RPMI7951 (cell line): ENCODE data around the gene IQSEC1. TPM values are rescaled to one million over a fixed set of nuclear protein-coding genes. Genes with fewer than 3 reads are reported as not detected.

Experiments
- DNase-seq: peaks from one replicate; pipeline ENCODE4 v3.0.0-alpha.2; 2012; ENCODE audit warnings: low read depth
- total RNA-seq: library from RNA; depleted of rRNA; stranded (reverse); fragments of >200 nt; shearing (Covaris generic); gene quantifications from 2 replicates; pipeline ENCODE4 v1.2.3, GENCODE V29; 2014

Gene IQSEC1
- total RNA-seq, 1 experiment from 2014 or later = 8.1 TPM

DNA sequence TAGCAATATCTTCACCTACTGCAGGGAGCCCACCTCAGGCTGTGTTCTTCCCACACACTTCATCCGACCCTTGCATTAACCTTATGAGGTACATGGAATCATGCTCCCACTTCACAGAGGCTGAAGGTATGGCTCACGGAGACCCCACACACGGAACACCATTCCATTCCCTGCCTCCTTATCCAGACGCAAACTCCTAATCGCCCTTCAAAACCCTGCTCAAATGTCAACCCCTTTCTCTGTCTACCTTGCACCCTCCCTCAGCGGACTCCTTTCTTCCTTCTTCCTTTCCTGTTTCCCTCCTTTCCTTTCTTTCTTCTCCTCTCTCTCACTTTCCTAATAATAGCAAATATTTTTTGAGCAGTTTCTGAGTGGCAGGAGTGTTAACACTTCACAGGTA lies 23.8 kb downstream of the IQSEC1 start:
- DNase-seq = no peak

DNA sequence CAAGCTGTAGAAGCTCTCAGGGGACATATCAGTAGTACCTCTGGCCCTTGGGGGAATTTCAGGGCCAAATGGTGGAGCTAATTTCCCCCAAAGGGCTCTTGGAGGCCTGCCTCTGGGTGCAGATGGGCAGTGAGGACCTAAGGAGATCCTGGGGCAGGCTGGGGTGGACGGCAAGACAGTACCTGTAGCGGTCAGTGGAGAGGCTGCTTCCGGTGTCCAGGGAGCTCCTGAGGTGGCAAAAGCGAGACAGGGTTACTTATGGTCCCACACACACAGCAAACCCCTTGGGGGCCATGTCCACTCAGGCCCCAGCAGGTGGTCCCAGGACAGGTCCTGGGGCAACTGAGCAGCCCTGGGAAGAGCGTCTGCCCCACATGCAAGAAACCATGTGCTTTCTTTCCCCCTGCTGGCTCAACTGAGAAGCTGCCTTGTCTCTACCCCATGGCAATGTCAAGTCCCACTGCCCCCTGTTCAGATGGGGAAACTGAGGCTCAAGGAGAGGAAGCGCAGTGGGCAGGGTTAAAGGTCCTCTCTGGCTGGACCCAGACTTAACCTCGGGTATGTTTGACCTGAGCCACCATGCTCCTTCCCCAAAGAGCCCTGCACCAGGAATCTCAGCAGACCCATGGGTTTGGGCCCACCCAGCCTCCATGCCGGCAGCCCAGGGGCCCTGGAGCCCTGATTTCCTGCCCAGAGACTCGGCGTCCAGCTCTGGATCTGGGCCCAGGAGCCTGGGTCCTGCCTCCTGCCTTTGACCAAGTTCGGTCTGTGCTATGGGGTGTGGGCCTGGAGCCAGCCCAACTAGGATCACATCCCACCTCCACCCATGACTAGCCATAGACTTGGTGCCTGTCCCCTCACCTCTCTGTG lies 25.7 kb downstream of the IQSEC1 start:
- DNase-seq = no peak

DNA sequence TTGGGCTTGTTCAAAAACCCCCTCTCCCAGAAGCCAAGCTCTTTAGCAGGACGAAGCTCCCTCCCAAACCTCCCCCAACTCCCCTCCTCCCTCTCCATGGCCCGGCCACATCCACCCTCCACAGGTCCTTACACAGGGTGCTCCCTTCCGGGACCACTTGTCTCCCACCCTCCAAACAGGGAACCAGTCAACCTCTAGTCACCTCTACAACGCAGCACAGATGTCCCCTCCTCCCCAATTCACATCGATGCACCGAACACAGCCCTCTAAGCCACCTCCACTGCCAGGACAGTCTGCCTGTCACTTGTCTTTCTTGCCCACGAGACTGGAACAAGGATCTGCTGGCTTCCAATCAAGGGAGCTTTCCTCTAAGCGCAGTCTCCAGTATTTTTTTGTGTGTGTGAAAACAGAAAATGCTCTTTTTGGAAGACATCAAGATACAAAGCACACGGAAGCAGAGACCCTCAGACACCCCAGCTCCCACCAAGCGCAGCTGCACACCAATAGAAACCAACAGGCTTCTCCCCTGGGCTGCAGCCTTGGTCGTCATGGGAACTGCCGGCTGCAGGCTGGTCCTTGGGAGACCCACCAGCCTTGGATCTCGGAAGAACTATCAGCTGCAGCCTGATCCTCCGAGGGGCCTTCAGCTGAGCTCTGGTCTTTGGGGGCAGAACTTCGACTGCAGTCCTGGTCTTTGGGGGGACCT lies 26.5 kb downstream of the IQSEC1 start:
- no peak for DNase-seq

DNA sequence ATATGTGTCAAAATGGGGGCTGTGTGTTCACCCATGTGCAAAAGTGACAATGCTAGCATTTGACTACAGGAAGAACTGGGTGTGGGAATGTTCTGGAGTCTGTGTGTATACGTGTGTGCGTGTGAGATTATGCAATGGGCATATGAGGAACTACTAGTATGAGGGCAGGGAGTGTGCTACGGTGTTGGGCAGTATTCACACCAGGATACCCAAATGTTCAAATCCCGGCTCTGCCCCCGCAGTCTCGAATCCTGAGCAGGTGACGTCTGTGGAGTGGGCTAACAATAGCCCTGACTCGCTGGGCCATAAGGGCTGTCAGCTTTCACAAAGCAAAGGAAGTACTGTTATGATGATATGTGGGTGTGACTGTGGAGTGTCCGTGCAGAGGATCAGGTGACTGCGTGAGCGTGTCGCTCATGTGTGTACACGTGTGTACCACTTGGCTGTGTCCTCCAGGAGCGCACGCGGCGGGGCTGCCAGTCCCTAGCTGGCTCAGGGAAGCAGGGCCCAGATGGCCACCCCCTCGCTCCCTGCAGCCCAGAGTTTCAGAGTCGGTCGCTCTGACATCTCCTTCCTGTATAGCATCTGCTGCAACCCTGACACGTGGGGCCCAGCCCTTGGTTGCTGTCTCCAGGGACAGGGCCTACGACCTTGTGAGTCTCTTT lies 27.2 kb downstream of the IQSEC1 start:
- no peak for DNase-seq

DNA sequence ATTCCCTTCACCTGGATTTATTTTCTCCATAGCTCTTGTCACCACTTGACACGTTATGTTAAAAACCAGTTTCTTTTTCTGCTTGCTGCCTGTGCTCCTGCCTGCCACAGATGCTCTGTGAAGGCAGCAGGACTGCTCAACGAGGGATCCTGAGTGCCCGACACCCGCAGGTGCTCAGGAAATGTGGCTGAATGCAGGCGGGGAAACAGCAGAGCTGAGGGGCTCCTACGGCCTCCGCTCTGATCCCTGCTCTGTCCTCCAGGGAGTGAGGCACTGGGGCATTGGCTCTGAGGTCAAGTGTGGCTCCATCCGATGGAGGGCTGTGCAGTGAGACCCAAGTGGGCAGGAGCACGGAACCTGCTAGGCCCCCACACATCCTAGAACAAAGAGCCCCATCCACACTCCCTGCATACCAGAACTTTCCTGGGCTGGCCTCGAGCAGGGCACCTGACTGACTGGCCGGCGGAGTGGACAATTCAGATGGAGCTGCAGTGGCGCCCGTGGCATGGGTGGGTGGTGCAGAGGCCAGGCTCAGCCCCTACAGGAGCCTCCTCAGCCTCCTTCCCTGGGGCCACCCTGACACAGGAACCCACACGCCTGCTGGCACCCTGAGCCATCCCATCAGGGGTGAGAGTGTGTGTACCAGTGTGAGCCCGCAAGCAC lies 27.9 kb downstream of the IQSEC1 start:
- no peak for DNase-seq

DNA sequence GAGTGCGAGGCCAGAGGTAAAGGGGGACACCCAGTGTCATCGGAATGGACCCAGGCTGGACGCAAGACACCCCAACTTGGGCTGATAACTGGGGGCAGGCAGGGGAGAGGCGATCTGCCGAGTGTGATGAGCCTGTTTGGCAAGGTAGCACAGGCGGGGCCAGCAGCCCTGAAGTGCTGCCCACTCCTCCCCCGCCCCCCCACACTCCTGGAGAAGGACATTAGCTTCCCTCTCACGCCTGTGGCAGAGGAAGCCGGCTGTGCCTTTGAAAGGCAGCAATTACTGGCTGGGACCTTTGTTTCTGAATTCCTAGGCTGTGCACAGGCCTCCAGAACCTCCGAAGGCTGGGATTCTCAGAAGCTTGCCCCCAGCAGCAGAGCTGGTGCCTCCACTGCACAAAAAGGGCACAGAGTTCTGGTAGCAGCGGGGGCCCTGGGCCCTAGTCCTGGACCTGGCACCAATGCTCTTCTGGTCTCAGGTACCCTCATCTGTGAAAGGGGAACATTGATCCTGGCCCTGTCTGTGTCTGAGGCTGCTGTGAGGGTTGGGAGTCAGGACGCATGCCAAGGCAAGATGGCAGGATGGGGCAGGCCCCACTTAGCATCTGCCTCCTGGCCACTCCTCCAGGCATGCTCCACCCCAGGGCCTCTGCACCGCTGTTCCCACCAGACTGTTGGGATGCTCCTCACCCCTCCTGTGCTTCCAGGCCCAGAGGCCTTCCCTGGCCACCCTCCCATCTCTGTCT lies 28.6 kb downstream of the IQSEC1 start:
- DNase-seq = no peak

DNA sequence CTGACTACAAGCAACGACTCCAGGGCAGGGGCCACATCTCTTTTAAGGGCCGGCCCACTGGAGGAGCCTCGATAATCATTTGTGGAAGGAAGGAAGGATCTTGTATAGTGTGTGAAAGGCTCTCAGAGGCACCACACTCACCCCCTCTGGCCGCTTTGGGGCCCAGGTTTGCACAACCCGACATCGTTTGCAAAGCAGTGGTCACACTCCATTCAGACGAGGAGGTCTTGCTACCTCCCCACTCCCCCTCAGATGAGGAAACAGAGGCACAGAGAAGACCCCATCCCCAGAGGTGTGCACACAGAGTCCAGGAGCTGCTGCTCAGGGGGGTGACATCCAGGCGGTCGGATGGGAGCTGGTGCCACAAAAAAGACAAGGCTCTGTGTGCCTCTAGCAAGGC lies 29.6 kb downstream of the IQSEC1 start:
- no peak for DNase-seq

DNA sequence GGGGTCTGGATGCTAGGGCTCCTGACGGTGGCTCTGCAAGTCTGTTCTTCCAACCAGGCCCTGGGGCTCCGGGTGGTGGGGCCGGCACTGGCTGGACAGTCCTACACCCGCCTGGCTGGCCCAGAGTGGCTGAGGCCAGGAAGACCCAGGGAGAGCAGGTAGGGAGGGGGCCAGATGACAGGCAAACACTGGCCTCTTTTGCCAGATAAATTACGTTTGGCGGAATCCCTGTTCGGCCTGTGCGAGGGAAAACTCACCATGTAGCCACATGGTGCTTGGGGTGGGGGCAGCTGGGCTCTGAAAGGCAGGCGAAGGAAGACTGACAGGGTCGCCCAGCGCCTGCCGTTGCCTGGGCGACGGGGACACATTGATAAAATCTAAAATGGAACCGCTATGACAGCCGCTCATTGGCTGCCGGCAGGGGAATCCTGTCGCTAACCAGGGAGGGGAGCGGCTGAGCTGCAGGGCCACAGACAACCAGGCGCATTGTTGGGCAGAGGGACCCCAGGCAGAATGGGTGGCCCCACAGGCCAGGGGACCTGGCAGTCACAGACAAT lies 30.4 kb downstream of the IQSEC1 start:
- no peak for DNase-seq

DNA sequence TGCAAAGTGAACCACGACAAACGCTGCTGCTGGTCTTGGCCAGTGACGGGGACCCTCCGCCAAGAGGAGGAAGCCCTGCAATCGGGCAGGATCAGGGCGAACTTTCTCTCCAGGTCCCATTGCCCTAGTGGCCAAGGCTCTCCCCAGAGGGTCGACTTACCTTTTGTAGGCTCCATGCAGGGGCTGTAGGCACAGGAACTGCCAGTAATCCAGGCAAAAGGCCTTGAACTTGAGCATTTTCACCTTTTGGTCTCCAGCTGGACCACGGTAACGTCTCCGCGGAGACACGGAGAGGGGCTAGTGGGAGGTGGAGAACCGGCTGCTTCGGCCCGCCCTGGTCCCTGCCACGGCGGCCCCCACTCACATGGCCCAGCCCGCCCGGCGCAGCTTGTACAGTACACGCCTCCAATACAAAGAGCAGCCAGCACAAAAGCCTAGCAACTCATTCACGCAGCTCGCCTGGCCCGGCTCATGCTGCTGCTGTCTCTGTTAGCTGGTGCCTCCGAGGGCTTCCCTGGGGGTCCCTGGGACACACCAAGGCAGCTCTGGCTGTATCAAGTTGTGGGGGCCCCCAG lies 31.0 kb downstream of the IQSEC1 start:
- no peak for DNase-seq

DNA sequence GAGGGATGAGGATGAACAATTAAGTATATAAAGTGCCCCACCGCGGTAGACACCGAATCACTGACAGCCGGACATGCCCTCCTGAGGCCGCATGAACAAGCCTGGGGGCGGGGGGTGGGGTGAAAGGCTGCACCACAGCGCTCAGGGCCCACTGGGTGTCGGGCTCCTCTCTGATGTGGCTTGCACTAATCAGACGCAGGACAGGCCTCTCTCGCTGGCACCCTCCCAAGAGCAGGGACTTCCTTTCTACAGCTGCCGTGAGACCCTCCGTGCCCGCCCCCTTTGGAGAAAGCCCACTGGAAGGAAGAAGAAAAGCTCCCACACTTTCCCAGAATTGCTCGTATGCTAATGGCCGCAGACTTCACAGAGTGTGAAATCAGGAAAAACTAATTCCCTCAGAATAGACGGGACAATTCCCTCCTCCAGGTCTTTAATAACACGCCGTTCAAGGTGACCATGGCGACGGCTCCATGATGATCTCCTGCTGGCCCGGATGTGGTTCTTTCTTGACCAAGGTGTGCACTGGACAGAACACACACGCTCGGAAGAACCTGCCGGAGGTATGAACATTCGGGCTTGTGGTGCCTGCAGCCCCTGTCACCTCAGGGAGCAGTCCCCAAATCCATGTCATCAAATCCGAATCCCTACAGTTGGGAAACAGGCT lies 32.0 kb downstream of the IQSEC1 start:
- DNase-seq = no peak

DNA sequence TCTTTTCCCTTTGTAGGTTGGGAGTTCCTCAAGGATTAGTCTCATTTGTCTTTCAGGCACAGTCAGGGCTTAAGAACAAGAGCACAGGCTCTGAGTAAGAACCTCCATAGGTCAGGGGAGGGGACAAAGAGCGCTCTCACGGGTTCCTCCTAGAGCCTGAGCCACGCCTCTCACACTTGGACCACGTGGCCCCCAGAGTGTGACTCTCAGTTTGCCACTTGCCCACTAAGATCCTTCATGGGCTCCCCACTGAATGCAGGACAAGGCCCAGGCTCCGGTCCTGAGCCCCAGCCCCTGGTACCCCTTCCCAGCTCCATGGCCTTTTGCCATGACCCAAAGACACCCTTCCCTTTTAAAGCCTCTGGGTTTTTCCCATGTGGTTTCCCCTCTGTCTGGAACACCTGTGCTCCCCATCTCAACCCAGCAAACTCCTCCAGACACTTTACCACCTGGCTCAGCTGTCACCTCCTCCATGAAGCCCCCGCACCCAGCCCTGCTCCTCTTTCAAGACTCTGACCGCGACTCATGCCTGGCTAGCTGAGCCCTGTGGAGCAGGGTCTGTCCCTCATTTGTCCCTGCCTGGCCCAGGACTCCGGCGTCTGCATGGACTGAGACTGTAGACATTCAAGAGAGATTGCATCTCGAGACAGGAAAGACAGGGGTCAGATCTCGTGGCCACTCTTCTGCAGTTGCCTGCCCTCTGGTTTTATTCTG lies 32.7 kb downstream of the IQSEC1 start:
- no peak for DNase-seq

DNA sequence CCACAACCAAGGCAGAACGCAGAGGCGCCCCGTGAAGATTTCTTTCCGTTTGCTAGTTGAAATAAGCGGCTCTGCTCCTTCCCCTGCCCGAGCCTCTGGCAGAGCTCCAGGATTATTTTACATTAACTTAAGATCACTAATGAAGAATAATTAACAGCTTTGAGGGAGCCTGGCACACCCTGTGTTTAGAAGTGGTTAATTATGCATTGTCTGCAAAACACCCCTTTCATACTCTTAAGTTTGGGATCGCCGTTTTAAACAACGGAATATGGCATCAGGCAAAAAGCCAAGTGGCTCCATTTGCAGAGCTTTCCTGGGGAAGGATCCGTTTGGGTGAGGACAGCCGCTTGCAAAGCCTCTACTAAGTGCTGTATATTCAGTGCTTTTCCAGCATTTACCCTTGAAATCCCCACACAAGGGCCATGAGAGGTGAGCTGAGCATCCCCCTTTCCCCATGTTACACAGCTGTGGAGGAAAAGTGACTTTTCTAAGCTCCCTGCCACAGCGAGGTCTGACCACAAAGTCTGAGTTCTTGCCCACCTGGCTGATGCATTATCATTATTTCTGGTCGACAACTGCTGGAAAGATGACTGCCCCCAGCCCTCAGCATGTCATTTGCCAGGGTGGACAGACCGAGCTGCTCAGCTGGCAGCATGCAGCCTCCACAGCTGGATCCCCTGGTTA lies 33.9 kb downstream of the IQSEC1 start:
- no peak for DNase-seq

DNA sequence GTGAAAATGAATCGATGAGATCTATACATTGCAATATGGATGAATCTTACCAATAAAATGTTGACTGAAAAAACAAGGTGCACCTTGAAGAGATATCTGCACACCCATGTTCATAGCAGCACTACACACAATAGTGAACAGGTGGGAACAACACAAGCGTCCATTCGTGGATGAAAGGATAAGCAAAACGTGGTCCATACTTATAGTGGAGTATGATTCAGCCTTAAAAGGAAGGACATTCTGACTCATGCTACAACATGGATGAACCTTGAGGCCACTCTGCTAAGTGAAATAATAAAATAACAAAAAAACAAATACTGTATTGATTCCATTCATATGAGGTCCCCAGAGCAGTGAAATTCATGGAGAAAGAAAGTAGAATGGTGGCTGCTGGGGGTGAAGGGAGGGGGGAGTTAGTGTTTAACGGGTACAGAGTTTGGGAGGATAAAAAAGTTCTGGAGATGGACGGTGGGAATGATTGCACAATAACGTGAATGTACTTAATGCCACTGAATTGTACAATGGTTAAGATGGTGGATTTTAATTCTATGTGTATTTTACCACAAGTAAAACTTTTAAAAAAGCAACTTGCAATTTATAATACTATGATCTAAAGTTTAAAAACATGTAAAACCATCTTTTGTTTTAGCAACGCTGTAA lies 35.6 kb downstream of the IQSEC1 start:
- DNase-seq = no peak

DNA sequence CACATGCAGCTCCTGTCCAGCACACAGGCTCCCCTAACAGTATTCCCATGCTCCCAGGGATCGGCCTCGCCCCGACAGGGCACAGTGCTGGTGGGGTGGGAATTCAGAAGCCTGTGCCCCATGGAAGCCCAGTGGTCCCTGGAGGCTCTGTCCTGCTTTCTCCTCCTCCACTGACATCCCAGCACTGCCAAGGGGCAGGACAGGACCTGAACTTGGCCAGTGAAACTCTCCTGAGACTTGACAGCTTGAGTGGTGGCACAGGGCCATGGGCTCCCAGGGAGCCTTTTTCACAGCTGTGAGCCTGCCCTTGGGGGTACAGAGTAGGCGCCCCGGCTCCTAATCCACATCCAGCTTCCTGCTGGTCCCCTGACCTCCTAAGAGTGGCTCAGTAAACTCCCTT lies 38.4 kb downstream of the IQSEC1 start:
- DNase-seq = no peak

DNA sequence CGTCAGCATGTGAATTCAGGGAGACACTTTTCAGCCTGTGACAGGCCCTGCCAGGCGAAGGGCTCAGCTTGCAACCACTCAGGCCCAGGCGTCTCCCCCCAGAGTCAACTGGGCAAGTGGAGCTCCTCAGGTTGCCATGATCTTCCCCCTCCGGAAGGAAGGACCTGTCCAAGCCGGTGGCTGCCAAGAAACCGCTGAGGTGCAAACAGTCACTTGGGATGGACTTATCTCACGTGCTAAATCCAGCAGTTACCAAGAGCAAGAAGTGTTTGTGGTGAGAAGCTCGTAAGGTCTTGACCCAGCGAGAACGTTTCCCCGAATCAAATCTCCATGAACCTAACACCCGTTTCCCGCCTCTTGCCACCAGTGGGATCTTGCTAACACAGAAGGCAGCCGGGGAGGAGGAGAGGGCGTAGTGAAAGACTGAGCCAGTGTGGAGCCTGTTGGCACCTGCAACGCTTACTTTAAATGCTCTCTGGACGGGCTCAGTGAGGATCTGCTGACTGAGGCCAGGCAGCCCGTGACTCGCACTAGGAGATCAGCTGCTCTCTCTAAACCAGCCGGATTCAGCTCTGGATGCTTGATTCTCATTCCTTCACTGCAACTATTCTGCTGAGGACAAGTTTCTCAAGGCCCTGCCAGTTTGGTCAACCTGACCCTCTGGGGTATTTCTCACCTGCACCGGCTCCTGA lies 39.0 kb downstream of the IQSEC1 start:
- no peak for DNase-seq

DNA sequence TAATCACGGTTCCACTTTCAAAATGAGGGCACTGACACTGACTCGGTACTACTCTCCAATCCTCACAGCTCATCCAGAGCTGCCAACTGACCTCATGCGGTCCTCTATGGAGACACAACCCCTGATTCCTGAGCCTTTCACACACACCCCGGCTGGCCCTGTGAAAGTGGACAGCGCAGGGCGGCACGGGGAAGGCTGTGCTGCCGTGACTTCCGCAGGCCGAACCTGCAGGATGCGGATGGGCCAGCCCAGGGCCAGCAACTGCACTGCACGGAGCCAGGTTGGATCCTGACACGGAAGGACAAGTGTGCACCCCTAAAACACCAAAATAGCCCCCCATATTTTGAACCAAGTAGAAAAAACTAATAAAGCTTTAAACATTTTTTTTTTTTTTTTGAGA lies 41.0 kb downstream of the IQSEC1 start:
- DNase-seq = no peak

DNA sequence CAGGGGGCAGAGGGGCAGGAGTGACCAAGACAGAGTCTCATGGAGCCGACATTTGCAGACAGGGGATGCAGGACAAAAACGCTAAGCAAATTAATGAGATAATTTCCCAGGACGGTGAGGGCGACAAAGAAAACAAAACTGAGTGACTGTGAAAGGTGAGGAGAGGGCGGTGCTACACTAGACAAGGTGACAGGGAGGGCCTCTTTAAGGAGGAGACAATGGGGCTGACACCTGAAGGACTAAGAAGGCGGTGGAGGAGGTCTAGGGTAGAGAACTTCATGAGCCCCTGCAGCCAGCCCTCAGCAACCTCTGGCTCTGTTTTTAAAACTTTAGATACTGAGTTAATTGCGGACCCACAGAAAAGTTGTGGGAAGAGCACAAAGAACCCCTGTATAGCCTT lies 41.6 kb downstream of the IQSEC1 start:
- DNase-seq = no peak

DNA sequence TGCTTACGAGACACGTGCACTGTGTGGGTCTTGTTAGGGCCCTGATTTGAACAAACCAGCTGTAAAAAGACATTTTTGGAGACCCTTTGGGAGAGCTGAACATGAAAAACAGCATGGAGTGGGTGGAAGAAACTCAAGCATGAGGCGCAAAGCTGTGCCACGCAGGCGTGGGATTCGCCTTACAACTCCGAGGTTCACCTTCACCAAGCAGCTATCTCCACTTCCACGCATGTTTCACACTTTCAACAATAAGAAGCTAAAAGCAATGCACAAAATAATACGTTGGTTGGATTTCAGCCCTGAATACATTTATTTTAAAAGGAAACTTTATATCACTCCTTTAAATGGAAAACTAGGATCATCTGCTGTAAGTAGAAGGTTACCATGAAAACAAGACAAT lies 42.5 kb downstream of the IQSEC1 start:
- no peak for DNase-seq
